DMS153 treated with DMSO at 0.1 percent for 48 hours (cell line): ENCODE results near the gene TYMP.

Experiments used
- DNase-seq: peaks from one replicate; lab custom pipeline; 2025; ENCODE audit not compliant: unreplicated experiment; lab: John Stamatoyannopoulos, UW

TYMP gene

GRCh38 chr22:50529897-50530579, at the start of gene TYMP:
TSS of gene TYMP (minus strand) at chr22:50530012. CDS start at chr22:50529709, 303 bp downstream.
- no peak for DNase-seq

GRCh38 chr22:50578776-50579310, 49.0 kb upstream of the TYMP start:
- no peak for DNase-seq

GRCh38 chr22:50577987-50578775, 48.4 kb upstream of the TYMP start, which contains the start of gene CPT1B:
TSS of gene CPT1B (minus strand) at chr22:50578427. CDS start at chr22:50577915, 512 bp downstream.
- no peak for DNase-seq

GRCh38 chr22:50577697-50577986, 47.8 kb upstream of the TYMP start:
- DNase-seq, result no peak

- DNase-seq, result no peak
These were observed 47.2 kb upstream of the TYMP start for GRCh38 chr22:50576806-50577696.

- no peak for DNase-seq
These were observed 46.3 kb upstream of the TYMP start for GRCh38 chr22:50576070-50576469.

- no peak for DNase-seq
These were observed 45.7 kb upstream of the TYMP start for GRCh38 chr22:50575426-50575941.

GRCh38 chr22:50574383-50574755, 44.6 kb upstream of the TYMP start:
- DNase-seq, result no peak

GRCh38 chr22:50573491-50574382, 43.9 kb upstream of the TYMP start:
- DNase-seq, result no peak

GRCh38 chr22:50572965-50573364, 43.2 kb upstream of the TYMP start:
- DNase-seq, result no peak

- DNase-seq, result no peak
These were observed 41.7 kb upstream of the TYMP start for GRCh38 chr22:50571264-50572175.

- DNase-seq, result no peak
These were observed 41.0 kb upstream of the TYMP start for GRCh38 chr22:50570861-50571260.

GRCh38 chr22:50569896-50570535, 40.2 kb upstream of the TYMP start:
- no peak for DNase-seq

- no peak for DNase-seq
These were observed 39.2 kb upstream of the TYMP start for GRCh38 chr22:50569041-50569459.

- no peak for DNase-seq
These were observed 38.8 kb upstream of the TYMP start for GRCh38 chr22:50568626-50569025.

- DNase-seq, result no peak
These were observed 38.0 kb upstream of the TYMP start for GRCh38 chr22:50567721-50568252.

GRCh38 chr22:50564289-50564688, 34.5 kb upstream of the TYMP start:
- DNase-seq, result no peak

GRCh38 chr22:50563413-50564160, 33.8 kb upstream of the TYMP start:
- DNase-seq, result no peak
